ENCODE data around the gene DDX25.

DDX25 gene

GRCh38 chr11:125931116-125931515 is 26.8 kb downstream of the DDX25 start:
- DNase-seq (ENCODE audit: low read depth), result no peak
- TF ChIP-seq CTCF (conservative IDR thresholded peaks at IDR 0.05; ENCODE audit: low read depth, low read length), result no peak
- H3K4me3 ChIP-seq (ENCODE audit: low read length), result no peak overlapping the region

- no peak overlapping the region for H3K4me3 ChIP-seq (ENCODE audit: low read length)
- TF ChIP-seq CTCF (conservative IDR thresholded peaks at IDR 0.05; ENCODE audit: low read depth, low read length), result no peak
- no peak for DNase-seq (ENCODE audit: low read depth)
Observed at GRCh38 chr11:125931668-125932067, 27.4 kb downstream of the DDX25 start.

DNA sequence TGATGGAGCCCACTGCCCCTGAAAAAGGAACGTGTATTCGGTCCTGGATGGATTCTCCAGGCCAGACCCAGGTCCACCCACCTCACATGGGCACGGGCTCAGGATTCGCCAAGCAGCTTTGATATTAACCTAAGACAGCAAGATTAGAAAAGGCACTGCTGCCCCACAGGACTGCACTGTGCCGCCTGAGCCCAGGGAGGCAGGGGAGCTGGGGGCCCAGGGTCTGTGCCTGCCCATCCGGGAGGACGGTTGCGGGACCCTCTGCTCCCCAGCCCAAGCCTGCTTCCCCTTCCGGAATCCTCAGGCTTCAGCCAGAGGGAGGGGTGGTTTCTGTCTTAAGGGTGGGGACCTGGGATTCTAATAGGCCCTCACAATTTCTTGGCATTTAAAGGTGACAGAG is 28.0 kb downstream of the DDX25 start:
- DNase-seq (ENCODE audit: low read depth), result no peak
- H3K4me3 ChIP-seq (ENCODE audit: low read length), result no peak overlapping the region
- TF ChIP-seq CTCF (conservative IDR thresholded peaks at IDR 0.05; ENCODE audit: low read depth, low read length), result no peak

GRCh38 chr11:125933030-125933813 is 28.9 kb downstream of the DDX25 start:
- no peak for DNase-seq (ENCODE audit: low read depth)
- no peak overlapping the region for H3K4me3 ChIP-seq (ENCODE audit: low read length)
- no peak for TF ChIP-seq CTCF (conservative IDR thresholded peaks at IDR 0.05; ENCODE audit: low read depth, low read length)

DNA sequence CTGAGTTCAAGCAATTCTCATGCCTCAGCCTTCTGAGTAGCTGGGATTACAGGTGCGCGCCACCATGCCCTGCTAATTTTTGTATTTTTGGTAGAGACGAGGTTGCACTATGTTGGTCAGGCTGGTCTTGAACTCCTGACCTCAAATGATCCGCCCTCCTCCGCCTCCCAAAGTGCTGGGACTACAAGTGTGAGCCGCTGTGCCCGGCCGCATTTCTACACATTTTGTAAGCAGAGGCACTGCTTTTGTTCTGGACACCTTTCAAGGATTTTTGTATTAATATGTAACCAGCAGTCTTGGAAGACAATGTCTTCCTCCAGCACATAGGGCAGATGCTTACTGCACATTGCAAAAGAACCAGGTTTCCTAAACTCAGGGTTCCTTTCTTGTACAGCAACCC is 30.2 kb downstream of the DDX25 start:
- no peak for TF ChIP-seq CTCF (conservative IDR thresholded peaks at IDR 0.05; ENCODE audit: low read depth, low read length)
- DNase-seq (ENCODE audit: low read depth), result no peak
- H3K4me3 ChIP-seq (ENCODE audit: low read length), result no peak overlapping the region

GRCh38 chr11:125935056-125935455 is 30.7 kb downstream of the DDX25 start:
- no peak overlapping the region for H3K4me3 ChIP-seq (ENCODE audit: low read length)
- no peak for DNase-seq (ENCODE audit: low read depth)
- no peak for TF ChIP-seq CTCF (conservative IDR thresholded peaks at IDR 0.05; ENCODE audit: low read depth, low read length)

GRCh38 chr11:125935618-125936199 is 31.4 kb downstream of the DDX25 start:
- TF ChIP-seq CTCF (conservative IDR thresholded peaks at IDR 0.05; ENCODE audit: low read depth, low read length), result no peak
- no peak overlapping the region for H3K4me3 ChIP-seq (ENCODE audit: low read length)
- no peak for DNase-seq (ENCODE audit: low read depth)
